H1 (cell line): Measurements from ENCODE around the gene TRIM29.

Source experiments
- BRCA1 ChIP-seq: IDR thresholded peaks from 2 replicates; pipeline ENCODE4 v1.6.1; 2012; ENCODE audit warnings: low read depth, low read length, improper control_type of control experiment
- CEBPB ChIP-seq: IDR thresholded peaks from 2 replicates; pipeline ENCODE4 v1.6.1; 2012; ENCODE audit warnings: low read depth, low read length
- EP300 ChIP-seq, 2 experiments: IDR thresholded peaks; 1 replicate in 1 of 2; 2 replicates in 1 of 2; pipeline ENCODE4 v1.6.1; 2011 to 2012; ENCODE audit warnings: low read depth in 2 of 2, low read length in 2 of 2, mild to moderate bottlenecking in 2 of 2, borderline replicate concordance in 1 of 2, inconsistent platforms in 1 of 2, moderate library complexity in 1 of 2
- EZH2 ChIP-seq: fragments of 200-600 bp; sonication (generic); IDR thresholded peaks from 2 replicates; pipeline ENCODE4 v1.7.1; 2012; ENCODE audit warnings: low read depth, mild to moderate bottlenecking, moderate library complexity, low read length, inconsistent platforms; ENCODE audit not compliant: severe bottlenecking
- GABPA ChIP-seq: IDR thresholded peaks from 2 replicates; pipeline ENCODE4 v1.6.1; 2011; ENCODE audit warnings: mild to moderate bottlenecking, low read length, moderate library complexity, borderline replicate concordance; ENCODE audit not compliant: insufficient read depth
- HDAC2 ChIP-seq, 2 experiments: fragments of 300-600 bp in 1 of 2; sonication (generic) in 1 of 2; IDR thresholded peaks; 2 replicates each; pipeline ENCODE4 v1.6.1; 2011 to 2012; ENCODE audit warnings: low read depth in 2 of 2, low read length in 2 of 2, mild to moderate bottlenecking in 2 of 2, moderate library complexity in 2 of 2, borderline replicate concordance in 1 of 2, inconsistent platforms in 1 of 2
- JUN ChIP-seq: IDR thresholded peaks from 2 replicates; pipeline ENCODE4 v1.6.1; 2011; ENCODE audit warnings: low read depth, mild to moderate bottlenecking, improper control_type of control experiment, low read length
- PHF8 ChIP-seq: fragments of 200-600 bp; sonication (generic); conservative IDR thresholded peaks from 2 replicates; pipeline ENCODE4 v1.7.1; 2012; ENCODE audit warnings: low read depth, mild to moderate bottlenecking, inconsistent platforms, low read length, moderate library complexity
- POLR2A ChIP-seq, 2 experiments: IDR thresholded peaks; 1 replicate in 1 of 2; 2 replicates in 1 of 2; pipeline ENCODE4 v1.6.1; 2011; ENCODE audit warnings: low read depth in 2 of 2, low read length in 2 of 2, mild to moderate bottlenecking in 2 of 2; ENCODE audit errors: control extremely low read depth in 1 of 2
- POLR2AphosphoS5 ChIP-seq: IDR thresholded peaks from 2 replicates; pipeline ENCODE4 v1.6.1; 2011; ENCODE audit warnings: low read depth, low read length
- SIN3A ChIP-seq, 2 experiments: IDR thresholded peaks in 1 of 2; conservative IDR thresholded peaks in 1 of 2; 2 replicates each; pipeline ENCODE4 v1.6.1; 2011 to 2012; ENCODE audit warnings: low read length in 2 of 2, improper control_type of control experiment in 1 of 2, low read depth in 1 of 2, mild to moderate bottlenecking in 1 of 2
- TF ChIP-seq, protein P1 (sequence below): IDR thresholded peaks from 2 replicates; pipeline ENCODE4 v1.6.1; 2012; ENCODE audit warnings: inconsistent platforms
- TF ChIP-seq, protein P2 (sequence below), 3 experiments: IDR thresholded peaks; 1 replicate in 2 of 3; 2 replicates in 1 of 3; pipeline versions ENCODE4 v1.5.1 to v1.6.1; 2011; ENCODE audit warnings: low read length in 3 of 3, mild to moderate bottlenecking in 3 of 3, inconsistent platforms in 2 of 3, low read depth in 1 of 3, moderate library complexity in 1 of 3; ENCODE audit not compliant: insufficient read depth in 1 of 3; ENCODE audit errors: control extremely low read depth in 1 of 3
- TF ChIP-seq, protein P3 (sequence below): IDR thresholded peaks from 2 replicates; pipeline ENCODE4 v1.6.1; 2012; ENCODE audit warnings: low read length, inconsistent platforms

DNA sequence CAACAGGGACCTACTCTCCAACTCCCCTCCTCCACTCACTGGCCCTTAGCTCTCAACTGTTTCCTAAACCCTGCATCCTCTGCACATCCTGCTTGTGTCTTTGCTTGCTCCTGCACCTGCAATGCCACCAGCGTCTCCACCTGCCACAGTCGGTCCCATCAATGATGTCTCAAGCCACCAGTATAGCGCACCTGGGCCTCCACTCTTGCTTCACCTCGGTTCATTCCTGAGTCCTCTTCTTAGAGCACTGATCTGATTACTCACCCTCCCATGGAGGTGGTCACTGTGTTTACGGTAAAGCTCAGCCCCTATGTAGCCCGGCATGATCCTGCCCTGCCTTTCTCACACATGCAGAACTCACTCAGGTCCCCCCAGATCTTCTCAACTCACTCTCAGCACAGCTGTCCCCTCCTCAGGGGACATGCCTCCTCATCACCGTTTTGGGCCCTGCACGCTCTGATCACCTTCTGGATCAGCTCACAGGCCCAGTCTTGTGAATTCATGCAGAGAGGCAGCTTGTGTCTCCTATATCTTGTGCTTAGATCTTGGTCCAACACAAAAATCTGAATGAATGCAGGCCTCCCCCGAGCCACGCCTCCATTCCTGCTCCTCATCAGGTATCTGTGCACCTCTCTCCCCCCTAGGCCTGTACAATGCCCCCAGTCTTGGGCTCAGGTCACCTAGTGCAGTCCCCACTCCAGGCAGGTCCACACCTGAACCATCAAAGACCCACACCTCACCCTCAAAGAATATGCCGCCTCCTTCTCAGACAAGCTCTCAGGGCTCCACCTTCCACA, 31.4 kb downstream of the TRIM29 start:
- TF ChIP-seq, protein P1, sequence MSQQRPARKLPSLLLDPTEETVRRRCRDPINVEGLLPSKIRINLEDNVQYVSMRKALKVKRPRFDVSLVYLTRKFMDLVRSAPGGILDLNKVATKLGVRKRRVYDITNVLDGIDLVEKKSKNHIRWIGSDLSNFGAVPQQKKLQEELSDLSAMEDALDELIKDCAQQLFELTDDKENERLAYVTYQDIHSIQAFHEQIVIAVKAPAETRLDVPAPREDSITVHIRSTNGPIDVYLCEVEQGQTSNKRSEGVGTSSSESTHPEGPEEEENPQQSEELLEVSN = no peak
- TF ChIP-seq SIN3A (conservative IDR thresholded peaks at IDR 0.05 in 1 of 2, IDR thresholded peaks at IDR 0.05 in 1 of 2; ENCODE audit: low read depth in 1 of 2, low read length in 2 of 2) (no peak), GABPA (no peak), BRCA1 (no peak), POLR2AphosphoS5 (no peak), PHF8 (no peak), EP300 (IDR thresholded peaks at IDR 0.05; ENCODE audit: borderline replicate concordance in 1 of 2, low read depth in 2 of 2, low read length in 2 of 2) (no peak), JUN (no peak), HDAC2 (IDR thresholded peaks at IDR 0.05; ENCODE audit: borderline replicate concordance in 1 of 2, low read depth in 2 of 2, low read length in 2 of 2) (no peak), EZH2 (no peak), CEBPB (no peak), POLR2A (IDR thresholded peaks at IDR 0.05; ENCODE audit: control extremely low read depth in 1 of 2, low read depth in 2 of 2, low read length in 2 of 2) (no peak)
- TF ChIP-seq, protein P2, sequence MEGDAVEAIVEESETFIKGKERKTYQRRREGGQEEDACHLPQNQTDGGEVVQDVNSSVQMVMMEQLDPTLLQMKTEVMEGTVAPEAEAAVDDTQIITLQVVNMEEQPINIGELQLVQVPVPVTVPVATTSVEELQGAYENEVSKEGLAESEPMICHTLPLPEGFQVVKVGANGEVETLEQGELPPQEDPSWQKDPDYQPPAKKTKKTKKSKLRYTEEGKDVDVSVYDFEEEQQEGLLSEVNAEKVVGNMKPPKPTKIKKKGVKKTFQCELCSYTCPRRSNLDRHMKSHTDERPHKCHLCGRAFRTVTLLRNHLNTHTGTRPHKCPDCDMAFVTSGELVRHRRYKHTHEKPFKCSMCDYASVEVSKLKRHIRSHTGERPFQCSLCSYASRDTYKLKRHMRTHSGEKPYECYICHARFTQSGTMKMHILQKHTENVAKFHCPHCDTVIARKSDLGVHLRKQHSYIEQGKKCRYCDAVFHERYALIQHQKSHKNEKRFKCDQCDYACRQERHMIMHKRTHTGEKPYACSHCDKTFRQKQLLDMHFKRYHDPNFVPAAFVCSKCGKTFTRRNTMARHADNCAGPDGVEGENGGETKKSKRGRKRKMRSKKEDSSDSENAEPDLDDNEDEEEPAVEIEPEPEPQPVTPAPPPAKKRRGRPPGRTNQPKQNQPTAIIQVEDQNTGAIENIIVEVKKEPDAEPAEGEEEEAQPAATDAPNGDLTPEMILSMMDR (IDR thresholded peaks at IDR 0.05; ENCODE audit: control extremely low read depth in 1 of 3, insufficient read depth in 1 of 3, low read depth in 1 of 3, low read length in 3 of 3) = no peak
- TF ChIP-seq, protein P3, sequence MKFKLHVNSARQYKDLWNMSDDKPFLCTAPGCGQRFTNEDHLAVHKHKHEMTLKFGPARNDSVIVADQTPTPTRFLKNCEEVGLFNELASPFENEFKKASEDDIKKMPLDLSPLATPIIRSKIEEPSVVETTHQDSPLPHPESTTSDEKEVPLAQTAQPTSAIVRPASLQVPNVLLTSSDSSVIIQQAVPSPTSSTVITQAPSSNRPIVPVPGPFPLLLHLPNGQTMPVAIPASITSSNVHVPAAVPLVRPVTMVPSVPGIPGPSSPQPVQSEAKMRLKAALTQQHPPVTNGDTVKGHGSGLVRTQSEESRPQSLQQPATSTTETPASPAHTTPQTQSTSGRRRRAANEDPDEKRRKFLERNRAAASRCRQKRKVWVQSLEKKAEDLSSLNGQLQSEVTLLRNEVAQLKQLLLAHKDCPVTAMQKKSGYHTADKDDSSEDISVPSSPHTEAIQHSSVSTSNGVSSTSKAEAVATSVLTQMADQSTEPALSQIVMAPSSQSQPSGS = no peak
